Ectodermal cell (in vitro differentiated cells): Measurements from ENCODE around the gene SELENOM.
"Not testable (repeated sequence)": the region's sequence is repeated elsewhere in the genome, so short reads cannot be mapped to it uniquely, and the experiment has no call there.

Experiments
- H3K27ac ChIP-seq: 2 replicates; pipeline ENCODE4 v1.7.0; 2013; ENCODE audit warnings: mild to moderate bottlenecking, low read depth, low read length; ENCODE audit not compliant: insufficient read depth, poor library complexity, severe bottlenecking
- H3K27me3 ChIP-seq: 2 replicates; pipeline ENCODE4 v1.7.0; 2013; ENCODE audit warnings: mild to moderate bottlenecking, low read length; ENCODE audit not compliant: insufficient read depth, control insufficient read depth, poor library complexity, severe bottlenecking
- H3K36me3 ChIP-seq: one replicate; pipeline ENCODE4 v1.7.0; 2013; ENCODE audit warnings: low read length; ENCODE audit not compliant: control insufficient read depth, insufficient read depth
- H3K4me1 ChIP-seq: one replicate; pipeline ENCODE4 v1.7.0; 2013; ENCODE audit warnings: low read length; ENCODE audit not compliant: control insufficient read depth, insufficient read depth
- H3K4me3 ChIP-seq: 2 replicates; pipeline ENCODE4 v1.7.0; 2013; ENCODE audit warnings: low read depth, low read length, control low read depth; ENCODE audit not compliant: insufficient read depth
- H3K9me3 ChIP-seq: 2 replicates; pipeline ENCODE4 v1.7.0; 2013; ENCODE audit warnings: mild to moderate bottlenecking, low read length, moderate library complexity; ENCODE audit not compliant: control insufficient read depth
- WGBS, 2 experiments: methylation state at CpG; one replicate each; pipeline ENCODE4 v1.1.7; 2013; ENCODE audit warnings: missing lambda C conversion rate in 2 of 2; 5-methylcytosine and 5-hydroxymethylcytosine counted together

Gene SELENOM

GRCh38 chr22:31059663-31060062 lies 47.7 kb downstream of the SELENOM start:
- H3K4me1 ChIP-seq, H3K9me3 ChIP-seq, H3K27ac ChIP-seq, H3K4me3 ChIP-seq, H3K36me3 ChIP-seq, H3K27me3 ChIP-seq: not testable (repeated sequence)
- WGBS, 2 experiments = 89 to 93% methylated on average over 6 of the region's 6 CpGs

GRCh38 chr22:31056986-31057599 lies 50.3 kb downstream of the SELENOM start:
- Histone ChIP-seq H3K27ac (no peak overlapping the region), H3K36me3 (no peaks in the 10 kb centered on the region), H3K9me3 (no peaks in the 10 kb centered on the region), H3K4me1 (peaks cover 8% of the 10 kb centered on the region), H3K4me3 (no peak overlapping the region), H3K27me3 (no peaks in the 10 kb centered on the region)
- WGBS, 2 experiments = 86 to 89% methylated on average over 5 of the region's 5 CpGs

GRCh38 chr22:31055635-31056159 lies 51.7 kb downstream of the SELENOM start:
- peaks cover 8% of the 10 kb centered on the region for H3K4me1 ChIP-seq
- no peaks in the 10 kb centered on the region for H3K36me3 ChIP-seq
- no peaks in the 10 kb centered on the region for H3K9me3 ChIP-seq
- H3K4me3 ChIP-seq = no peak overlapping the region
- 46 to 47% methylated on average over 12 to 13 of the region's 13 CpGs for WGBS, 2 experiments
- no peak overlapping the region for H3K27ac ChIP-seq
- no peaks in the 10 kb centered on the region for H3K27me3 ChIP-seq

GRCh38 chr22:31055117-31055634 lies 52.2 kb downstream of the SELENOM start:
- Histone ChIP-seq H3K27ac (no peak overlapping the region), H3K4me1 (peaks cover 8% of the 10 kb centered on the region), H3K27me3 (no peaks in the 10 kb centered on the region), H3K36me3 (no peaks in the 10 kb centered on the region), H3K9me3 (no peaks in the 10 kb centered on the region), H3K4me3 (no peak overlapping the region)
- WGBS, 2 experiments = 59 to 75% methylated on average over 5 of the region's 5 CpGs
